HEK293 (cell line): Measurements from ENCODE around the gene DHRS13.

Experiments
- CTCF ChIA-PET: fragments of 350-600 bp; formaldehyde crosslinking; extraction: SDS; loops from one replicate; lab custom pipeline; 2021; ENCODE audit warnings: antibody characterized with exemption; lab: Yijun Ruan, JAX
- POLR2A ChIA-PET: fragments of 300-600 bp; formaldehyde crosslinking; extraction: SDS; loops from one replicate; lab custom pipeline; 2020; ENCODE audit warnings: antibody characterized with exemption, inconsistent platforms; lab: Yijun Ruan, JAX
- H3K27ac ChIP-seq: fragments of 200-500 bp; sonication (Bioruptor generic); 2 replicates; pipeline ENCODE4 v1.5.1; 2014; ENCODE audit warnings: low read depth, low read length, control low read depth, inconsistent platforms; ENCODE audit errors: extremely low read depth
- H3K36me3 ChIP-seq, 2 experiments: fragments of 200-500 bp in 1 of 2; sonication (Bioruptor generic) in 1 of 2; 1 replicate in 1 of 2; 2 replicates in 1 of 2; pipeline ENCODE4 v1.5.1; 2014 to 2017; ENCODE audit warnings: inconsistent platforms in 2 of 2, low read length in 2 of 2; ENCODE audit not compliant: control insufficient read depth in 2 of 2, insufficient read depth in 1 of 2
- H3K4me1 ChIP-seq: fragments of 200-500 bp; sonication (Bioruptor generic); 2 replicates; pipeline ENCODE4 v1.5.1; 2014; ENCODE audit warnings: mild to moderate bottlenecking, low read length, inconsistent platforms; ENCODE audit not compliant: control insufficient read depth, insufficient read depth
- H3K4me3 ChIP-seq: 2 replicates; pipeline ENCODE4 v1.5.1; 2011; ENCODE audit warnings: low read depth, mild to moderate bottlenecking, control low read depth, low read length, moderate library complexity
- H3K9me3 ChIP-seq: fragments of 200-500 bp; sonication (Bioruptor generic); 2 replicates; pipeline ENCODE4 v1.5.1; 2014; ENCODE audit warnings: low read depth, low read length, inconsistent platforms; ENCODE audit not compliant: control insufficient read depth, insufficient read depth
- FEZF1 ChIP-seq: fragments of 450-650 bp; formaldehyde crosslinking; IDR thresholded peaks from 2 replicates; pipeline ENCODE4 v1.5.1; 2016; ENCODE audit warnings: missing biosample characterization, missing genetic modification characterization
- KLF16 ChIP-seq: fragments of 450-650 bp; formaldehyde crosslinking; IDR thresholded peaks from 2 replicates; pipeline ENCODE4 v1.5.1; 2017; ENCODE audit warnings: missing biosample characterization, missing genetic modification characterization
- PATZ1 ChIP-seq: fragments of 450-650 bp; formaldehyde crosslinking; IDR thresholded peaks from 2 replicates; pipeline ENCODE4 v1.5.1; 2016; ENCODE audit warnings: missing biosample characterization, missing genetic modification characterization
- RBAK ChIP-seq: fragments of 450-650 bp; formaldehyde crosslinking; IDR thresholded peaks from 2 replicates; pipeline ENCODE4 v1.5.1; 2016; ENCODE audit warnings: missing biosample characterization, missing genetic modification characterization
- SCRT1 ChIP-seq: fragments of 450-650 bp; formaldehyde crosslinking; IDR thresholded peaks from 2 replicates; pipeline ENCODE4 v1.5.1; 2016; ENCODE audit warnings: missing biosample characterization, missing genetic modification characterization, borderline replicate concordance
- SP2 ChIP-seq: fragments of 450-650 bp; formaldehyde crosslinking; IDR thresholded peaks from 2 replicates; pipeline ENCODE4 v1.5.1; 2016; ENCODE audit warnings: missing biosample characterization, missing genetic modification characterization
- ZFP69B ChIP-seq: fragments of 450-650 bp; formaldehyde crosslinking; IDR thresholded peaks from 2 replicates; pipeline ENCODE4 v1.5.1; 2016; ENCODE audit warnings: missing biosample characterization, missing genetic modification characterization
- ZNF112 ChIP-seq: fragments of 450-650 bp; formaldehyde crosslinking; IDR thresholded peaks from 2 replicates; pipeline ENCODE4 v1.5.0; 2017; ENCODE audit warnings: missing biosample characterization, missing genetic modification characterization
- ZNF133 ChIP-seq: fragments of 450-650 bp; formaldehyde crosslinking; IDR thresholded peaks from 2 replicates; pipeline ENCODE4 v1.5.1; 2016; ENCODE audit warnings: missing biosample characterization, missing genetic modification characterization
- ZNF174 ChIP-seq: fragments of 450-650 bp; formaldehyde crosslinking; IDR thresholded peaks from 2 replicates; pipeline ENCODE4 v1.5.0; 2017; ENCODE audit warnings: missing biosample characterization, mild to moderate bottlenecking, missing genetic modification characterization
- ZNF354C ChIP-seq: fragments of 450-650 bp; formaldehyde crosslinking; IDR thresholded peaks from 2 replicates; pipeline ENCODE4 v1.5.1; 2016; ENCODE audit warnings: missing biosample characterization, missing genetic modification characterization, low read depth, borderline replicate concordance
- ZNF362 ChIP-seq: fragments of 450-650 bp; formaldehyde crosslinking; IDR thresholded peaks from 2 replicates; pipeline ENCODE4 v1.5.1; 2016; ENCODE audit warnings: missing biosample characterization, missing genetic modification characterization
- ZNF366 ChIP-seq: fragments of 450-650 bp; formaldehyde crosslinking; conservative IDR thresholded peaks from 2 replicates; pipeline ENCODE4 v1.5.1; 2016; ENCODE audit warnings: missing biosample characterization, missing genetic modification characterization
- ZNF529 ChIP-seq: fragments of 450-650 bp; formaldehyde crosslinking; IDR thresholded peaks from 2 replicates; pipeline ENCODE4 v1.5.1; 2017; ENCODE audit warnings: missing genetic modification characterization, missing biosample characterization; ENCODE audit not compliant: insufficient replicate concordance
- ZNF596 ChIP-seq: fragments of 450-650 bp; IDR thresholded peaks from 2 replicates; pipeline ENCODE4 v1.5.0; 2018; ENCODE audit warnings: missing biosample characterization, mild to moderate bottlenecking, missing genetic modification characterization, moderate library complexity
- ZNF610 ChIP-seq: fragments of 450-650 bp; formaldehyde crosslinking; IDR thresholded peaks from 2 replicates; pipeline ENCODE4 v1.5.1; 2016; ENCODE audit warnings: missing biosample characterization, missing genetic modification characterization, borderline replicate concordance
- ZNF654 ChIP-seq: fragments of 450-650 bp; formaldehyde crosslinking; IDR thresholded peaks from 2 replicates; pipeline ENCODE4 v1.5.1; 2016; ENCODE audit warnings: low read depth, missing biosample characterization, missing genetic modification characterization
- ZNF692 ChIP-seq: fragments of 450-650 bp; formaldehyde crosslinking; IDR thresholded peaks from 2 replicates; pipeline ENCODE4 v1.5.1; 2016; ENCODE audit warnings: missing biosample characterization, missing genetic modification characterization
- ZNF830 ChIP-seq: fragments of 450-650 bp; IDR thresholded peaks from 2 replicates; pipeline ENCODE4 v1.5.0; 2018; ENCODE audit warnings: missing biosample characterization, missing genetic modification characterization, low read depth, mild to moderate bottlenecking, moderate library complexity
- ZSCAN18 ChIP-seq: fragments of 450-650 bp; formaldehyde crosslinking; IDR thresholded peaks from 2 replicates; pipeline ENCODE4 v1.5.1; 2016; ENCODE audit warnings: missing biosample characterization, missing genetic modification characterization
- ZSCAN5A ChIP-seq: fragments of 450-650 bp; formaldehyde crosslinking; IDR thresholded peaks from 2 replicates; pipeline ENCODE4 v1.5.1; 2016; ENCODE audit warnings: missing biosample characterization, missing genetic modification characterization

The DHRS13 gene

GRCh38 chr17:28912938-28913333 is 10.1 kb upstream of the DHRS13 start:
- POLR2A ChIA-PET, result interaction anchor here (0.5 to 1.6 kb wide), 3 partner anchors 11 to 153 kb away, joined by 3 to 6 read pairs (median 3); no protein-coding TSS in a partner anchor
- Histone ChIP-seq H3K27ac (no peak overlapping the region), H3K36me3 (peaks cover 79 to 99% of the 10 kb centered on the region in 2 experiments), H3K9me3 (no peaks in the 10 kb centered on the region), H3K4me1 (no peaks in the 10 kb centered on the region), H3K4me3 (no peak overlapping the region)
- CTCF ChIA-PET, result interaction anchor here (0.7 to 3.4 kb wide), 11 partner anchors 9 to 204 kb away, joined by 3 to 22 read pairs (median 5); partner anchors contain the start of genes DHRS13 and FLOT2
- TF ChIP-seq ZFP69B, result no peak
- no peak for TF ChIP-seq ZNF174
- no peak for TF ChIP-seq ZNF654
- no peak for TF ChIP-seq SP2 (tag by site-specific recombination)
- TF ChIP-seq ZNF529 (tag by site-specific recombination), result no peak
- no peak for TF ChIP-seq ZNF830 (tag by site-specific recombination)
- no peak for TF ChIP-seq ZSCAN5A (tag by site-specific recombination)
- TF ChIP-seq ZNF366 (tag by site-specific recombination), result no peak
- TF ChIP-seq ZNF596 (tag by site-specific recombination), result no peak
- no peak for TF ChIP-seq ZNF112
- TF ChIP-seq ZNF354C, result no peak
- no peak for TF ChIP-seq FEZF1 (tag by site-specific recombination)
- TF ChIP-seq ZNF362 (tag by site-specific recombination), result no peak
- no peak for TF ChIP-seq ZNF610 (tag by site-specific recombination)

- H3K9me3 ChIP-seq, result no peaks in the 10 kb centered on the region
- CTCF ChIA-PET, result interaction anchor here (0.6 to 3.4 kb wide), 14 partner anchors 10 to 506 kb away, joined by 3 to 22 read pairs (median 4); partner anchors contain the start of genes DHRS13, FLOT2 and NEK8
- TF ChIP-seq ZSCAN18 (tag by site-specific recombination), result no peak
- peak; percentile 22 for TF ChIP-seq ZNF654
- no peak overlapping the region for H3K27ac ChIP-seq
- POLR2A ChIA-PET, result interaction anchor here (0.5 to 1.6 kb wide), 3 partner anchors 11 to 152 kb away, joined by 3 to 6 read pairs (median 3); no protein-coding TSS in a partner anchor
- peaks cover 76 to 99% of the 10 kb centered on the region in 2 experiments for H3K36me3 ChIP-seq
- no peaks in the 10 kb centered on the region for H3K4me1 ChIP-seq
- no peak overlapping the region for H3K4me3 ChIP-seq
These were observed 9.5 kb upstream of the DHRS13 start for GRCh38 chr17:28912281-28912937.

- H3K9me3 ChIP-seq, result no peaks in the 10 kb centered on the region
- no peak overlapping the region for H3K4me3 ChIP-seq
- ChIA-PET POLR2A (interaction anchor here (1.6 kb wide), 1 partner anchor 10 kb away, joined by 6 read pairs; no protein-coding TSS in a partner anchor), CTCF (interaction anchor here (0.6 to 4.5 kb wide), 15 partner anchors 8 to 505 kb away, joined by 3 to 22 read pairs (median 5); partner anchors contain the start of genes DHRS13, FLOT2 and NEK8)
- no peak overlapping the region for H3K27ac ChIP-seq
- H3K4me1 ChIP-seq, result no peaks in the 10 kb centered on the region
- peaks cover 73 to 99% of the 10 kb centered on the region in 2 experiments for H3K36me3 ChIP-seq
- TF ChIP-seq PATZ1 (tag by site-specific recombination) (no peak), RBAK (tag by site-specific recombination) (no peak), ZNF133 (tag by site-specific recombination) (no peak), KLF16 (no peak), SCRT1 (tag by site-specific recombination) (no peak), ZNF692 (tag by site-specific recombination) (no peak)
These were observed 8.6 kb upstream of the DHRS13 start for GRCh38 chr17:28911411-28912045.
